Vein endothelial cell (primary cell): Measurements from ENCODE around the gene GLYATL1B. TPM values are rescaled to one million over a fixed set of nuclear protein-coding genes. Genes with fewer than 3 reads are reported as not detected.

ENCODE experiments used
- total RNA-seq: library from RNA; depleted of rRNA; stranded (reverse); fragments of >200 nt; gene quantifications from 2 replicates; pipeline ENCODE4 v1.2.3, GENCODE V29; 2012

GLYATL1B gene
- not detected in 2 replicates for total RNA-seq

GRCh38 chr11:59086007-59086406 lies at the start of gene GLYATL1B:
TSS of gene GLYATL1B (plus strand) at chr11:59086307. CDS start at chr11:59086307, 0 bp downstream.

GRCh38 chr11:59106363-59107336 lies 20.5 kb downstream of the GLYATL1B start, which contains the start of gene FAM111B:
TSS of gene FAM111B (plus strand) at chr11:59107237. CDS start at chr11:59109626, 2,389 bp downstream.

GRCh38 chr11:59142530-59143507 lies 56.7 kb downstream of the GLYATL1B start, which contains the start of gene FAM111A:
TSS of gene FAM111A (plus strand) at chr11:59142856. CDS start at chr11:59148873, 6,017 bp downstream.

Other genes starting within 250 kb of the GLYATL1B start
- not detected in 2 replicates for gene GLYATL2, start 241.6 kb upstream of the GLYATL1B start, total RNA-seq
- gene GLYATL1, start 146.8 kb upstream of the GLYATL1B start, total RNA-seq, result not detected in 2 replicates
- gene FAM111B, start 20.9 kb downstream of the GLYATL1B start, total RNA-seq, result 9.1 and 17.1 TPM in 2 replicates
- 32.7 and 40.9 TPM in 2 replicates for gene FAM111A, start 56.5 kb downstream of the GLYATL1B start, total RNA-seq
- 4.2 and 7.8 TPM in 2 replicates for gene DTX4, start 85.8 kb downstream of the GLYATL1B start, total RNA-seq
- not detected in 2 replicates for gene MPEG1, start 126.6 kb downstream of the GLYATL1B start, total RNA-seq